Prostate gland (tissue), 2 donors: Measurements from ENCODE around the gene MARCHF2. TPM values are rescaled to one million over a fixed set of nuclear protein-coding genes. Genes with fewer than 3 reads are reported as not detected.
A peak's percentile ranks its signal among the peaks of the same experiment; 100 is the strongest.
"Not testable (repeated sequence)": the region's sequence is repeated elsewhere in the genome, so short reads cannot be mapped to it uniquely, and the experiment has no call there.

Experiments
- DNase-seq: peaks from one replicate; pipeline ENCODE4 v3.0.0-alpha.2; 2019; ENCODE audit warnings: low spot score
- H3K27ac ChIP-seq, 2 donors: fragments of 200-600 bp; sonication (generic); 2 replicates each; pipeline ENCODE4 v1.5.1; 2017 to 2019
- H3K27me3 ChIP-seq: fragments of 200-600 bp; sonication (generic); replicated peaks from 2 replicates; pipeline ENCODE4 v1.5.1; 2019; ENCODE audit not compliant: insufficient read depth
- H3K36me3 ChIP-seq, 2 donors: fragments of 200-600 bp; sonication (generic); 1 replicate in 1 of 2; 2 replicates in 1 of 2; pipeline versions ENCODE4 v1.5.1 to v1.8.1; 2017 to 2019
- H3K4me1 ChIP-seq: fragments of 200-600 bp; sonication (generic); replicated peaks from 2 replicates; pipeline ENCODE4 v1.5.1; 2019
- H3K4me3 ChIP-seq, 2 donors: fragments of 200-600 bp; sonication (generic); 2 replicates each; pipeline ENCODE4 v1.5.1; 2017 to 2019
- H3K9me3 ChIP-seq: fragments of 200-600 bp; sonication (generic); 2 replicates; pipeline ENCODE4 v1.5.1; 2017
- POLR2A ChIP-seq: fragments of 450-650 bp; IDR thresholded peaks from one replicate; pipeline ENCODE4 v1.6.1; 2016; ENCODE audit warnings: antibody characterized with exemption, mild to moderate bottlenecking
- POLR2AphosphoS5 ChIP-seq: sonication (generic); formaldehyde crosslinking; IDR thresholded peaks from one replicate; pipeline ENCODE4 v1.6.1; 2017; ENCODE audit warnings: antibody characterized with exemption
- WGBS: methylation state at CpG from one replicate; pipeline ENCODE4 v1.1.5; 2018; 5-methylcytosine and 5-hydroxymethylcytosine counted together
- intact Hi-C: fragments of 100-400 bp; cut with DNase I; formaldehyde crosslinking; loops from one replicate; pipeline ENCODE4 v1.14.2; 2022
- total RNA-seq, 2 donors: library from RNA; depleted of rRNA; stranded (reverse); fragments of >200 nt; gene quantifications; one replicate each; pipeline ENCODE4 v1.1.0, GENCODE V29; 2016
- TF ChIP-seq, protein P1 (sequence below), 4 experiments: fragments of 200-600 bp in 2 of 4; fragments of 450-650 bp in 2 of 4; sonication (generic) in 2 of 4; IDR thresholded peaks; 1 replicate in 3 of 4; 2 replicates in 1 of 4; pipeline ENCODE4 v1.5.1; 2016 to 2019; ENCODE audit warnings: antibody characterized with exemption in 4 of 4, mild to moderate bottlenecking in 2 of 4, moderate library complexity in 2 of 4

Gene MARCHF2
- total RNA-seq, 2 donors from 2014 or later = 119 to 163 TPM

DNA sequence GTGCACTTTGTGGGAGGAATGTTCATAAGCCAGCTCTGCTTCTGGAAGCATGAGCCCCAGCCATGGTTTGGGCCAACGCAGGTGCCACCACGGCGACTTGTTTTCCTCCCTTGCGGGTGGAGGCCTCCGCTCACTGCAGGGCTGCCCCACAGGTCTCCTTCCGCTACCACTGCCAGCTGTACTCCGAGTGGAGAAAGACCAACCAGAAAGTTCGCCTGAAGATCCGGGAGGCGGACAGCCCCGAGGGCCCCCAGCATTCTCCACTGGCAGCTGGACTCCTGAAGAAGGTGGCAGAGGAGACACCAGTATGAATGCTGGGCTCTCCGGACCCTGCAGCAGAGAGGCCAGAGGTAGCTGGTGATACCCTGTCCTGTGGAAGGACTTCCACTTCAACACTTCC is 25.1 kb downstream of the MARCHF2 start:
- Histone ChIP-seq H3K36me3 (no peaks in the 10 kb centered on the region), H3K9me3 (no peaks in the 10 kb centered on the region), H3K27ac (no peak overlapping the region), H3K4me1 (no peaks in the 10 kb centered on the region), H3K4me3 (no peak overlapping the region), H3K27me3 (no peaks in the 10 kb centered on the region)
- intact Hi-C loops = no loop called here
- WGBS = 96% methylated on average over 12 of the region's 12 CpGs
- TF ChIP-seq, protein P1, sequence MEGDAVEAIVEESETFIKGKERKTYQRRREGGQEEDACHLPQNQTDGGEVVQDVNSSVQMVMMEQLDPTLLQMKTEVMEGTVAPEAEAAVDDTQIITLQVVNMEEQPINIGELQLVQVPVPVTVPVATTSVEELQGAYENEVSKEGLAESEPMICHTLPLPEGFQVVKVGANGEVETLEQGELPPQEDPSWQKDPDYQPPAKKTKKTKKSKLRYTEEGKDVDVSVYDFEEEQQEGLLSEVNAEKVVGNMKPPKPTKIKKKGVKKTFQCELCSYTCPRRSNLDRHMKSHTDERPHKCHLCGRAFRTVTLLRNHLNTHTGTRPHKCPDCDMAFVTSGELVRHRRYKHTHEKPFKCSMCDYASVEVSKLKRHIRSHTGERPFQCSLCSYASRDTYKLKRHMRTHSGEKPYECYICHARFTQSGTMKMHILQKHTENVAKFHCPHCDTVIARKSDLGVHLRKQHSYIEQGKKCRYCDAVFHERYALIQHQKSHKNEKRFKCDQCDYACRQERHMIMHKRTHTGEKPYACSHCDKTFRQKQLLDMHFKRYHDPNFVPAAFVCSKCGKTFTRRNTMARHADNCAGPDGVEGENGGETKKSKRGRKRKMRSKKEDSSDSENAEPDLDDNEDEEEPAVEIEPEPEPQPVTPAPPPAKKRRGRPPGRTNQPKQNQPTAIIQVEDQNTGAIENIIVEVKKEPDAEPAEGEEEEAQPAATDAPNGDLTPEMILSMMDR (IDR thresholded peaks at IDR 0.05) = no peak
- TF ChIP-seq POLR2A = no peak
- no peak for TF ChIP-seq POLR2AphosphoS5
- no peak for DNase-seq

DNA sequence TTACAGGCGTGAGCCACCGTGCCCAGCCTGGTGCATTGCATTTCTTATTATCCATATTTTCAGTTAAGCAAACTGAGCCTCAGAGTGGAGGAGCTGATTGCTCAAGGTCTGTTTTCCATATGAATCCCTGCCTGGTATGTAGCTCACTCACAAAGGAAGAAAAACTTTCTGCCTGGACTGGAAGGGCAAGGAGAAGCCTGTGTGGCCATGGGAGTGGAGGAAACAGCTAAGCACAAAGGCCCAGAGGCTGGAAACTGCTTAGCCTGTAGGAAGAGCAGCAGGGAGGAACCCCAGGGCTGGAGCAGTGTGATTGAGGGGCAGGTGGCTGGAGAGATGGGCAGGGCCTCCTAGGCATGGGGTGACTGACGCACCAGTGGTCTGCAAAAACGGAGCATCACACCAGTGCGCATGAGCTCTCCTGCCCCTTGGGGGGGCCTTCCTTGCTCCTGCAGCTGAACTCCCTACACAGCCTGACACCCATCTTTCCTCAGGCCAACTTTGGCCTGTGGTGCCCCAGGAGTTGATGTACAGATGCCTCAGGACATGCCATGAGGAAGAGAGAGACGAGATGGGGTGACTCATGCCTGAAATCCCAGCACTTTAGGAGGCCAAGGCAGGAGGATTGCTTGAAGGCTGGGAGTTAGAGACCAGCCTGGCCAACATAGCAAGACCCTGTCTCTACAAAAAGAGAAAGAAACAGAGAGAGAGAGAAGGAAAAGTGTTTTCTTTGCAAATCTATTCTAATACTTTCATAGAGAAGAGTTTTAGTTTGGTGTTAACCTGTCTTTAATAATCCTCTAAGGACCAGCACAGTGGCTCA is 28.8 kb downstream of the MARCHF2 start:
- WGBS = 89% methylated on average over 6 of the region's 6 CpGs
- TF ChIP-seq POLR2A = no peak
- no peak for TF ChIP-seq POLR2AphosphoS5
- TF ChIP-seq, protein P1 (IDR thresholded peaks at IDR 0.05) = no peak
- Histone ChIP-seq H3K27me3 (no peaks in the 10 kb centered on the region), H3K36me3 (no peaks in the 10 kb centered on the region), H3K4me1 (peaks cover 7% of the 10 kb centered on the region), H3K9me3 (no peaks in the 10 kb centered on the region), H3K4me3 (no peak overlapping the region), H3K27ac (no peak overlapping the region)
- no peak for DNase-seq
- intact Hi-C loops = no loop called here

DNA sequence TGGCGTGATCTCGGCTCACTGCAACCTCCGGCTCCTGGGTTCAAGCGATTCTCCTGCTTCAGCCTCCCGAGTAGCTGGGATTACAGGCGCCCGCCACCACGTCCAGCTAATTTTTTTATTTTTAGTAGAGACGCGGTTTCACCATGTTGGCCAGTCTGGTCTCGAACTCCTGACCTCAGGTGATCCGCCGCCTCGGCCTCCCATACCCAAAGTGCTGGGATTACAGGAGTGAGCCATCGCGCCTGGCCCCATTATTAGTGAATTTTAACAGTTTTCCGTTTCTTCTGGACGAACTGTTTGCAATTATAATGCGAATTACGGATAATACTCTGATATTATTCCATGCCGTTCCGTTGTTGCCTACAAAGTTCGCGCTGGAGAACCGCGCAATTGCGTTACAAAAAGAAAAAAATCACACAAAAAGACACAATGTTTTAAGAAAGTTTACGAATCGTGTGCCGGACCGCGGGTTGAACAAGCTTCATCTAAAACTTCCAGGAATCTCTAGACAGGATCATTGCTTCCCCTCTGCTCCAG is 31.1 kb downstream of the MARCHF2 start:
- not testable (repeated sequence) for DNase-seq, H3K9me3 ChIP-seq, H3K27me3 ChIP-seq, H3K36me3 ChIP-seq
- Histone ChIP-seq H3K4me1 (peaks cover 17% of the 10 kb centered on the region), H3K27ac (peak overlapping the region; percentile 95 to 98), H3K4me3 (peak overlapping the region; percentile 84 to 100)
- intact Hi-C loops = loop anchor here (2.0 kb wide), 1 partner anchor 31 kb away; the partner anchor contains the start of gene MARCHF2
- 30% methylated on average over 32 of the region's 32 CpGs for WGBS

DNA sequence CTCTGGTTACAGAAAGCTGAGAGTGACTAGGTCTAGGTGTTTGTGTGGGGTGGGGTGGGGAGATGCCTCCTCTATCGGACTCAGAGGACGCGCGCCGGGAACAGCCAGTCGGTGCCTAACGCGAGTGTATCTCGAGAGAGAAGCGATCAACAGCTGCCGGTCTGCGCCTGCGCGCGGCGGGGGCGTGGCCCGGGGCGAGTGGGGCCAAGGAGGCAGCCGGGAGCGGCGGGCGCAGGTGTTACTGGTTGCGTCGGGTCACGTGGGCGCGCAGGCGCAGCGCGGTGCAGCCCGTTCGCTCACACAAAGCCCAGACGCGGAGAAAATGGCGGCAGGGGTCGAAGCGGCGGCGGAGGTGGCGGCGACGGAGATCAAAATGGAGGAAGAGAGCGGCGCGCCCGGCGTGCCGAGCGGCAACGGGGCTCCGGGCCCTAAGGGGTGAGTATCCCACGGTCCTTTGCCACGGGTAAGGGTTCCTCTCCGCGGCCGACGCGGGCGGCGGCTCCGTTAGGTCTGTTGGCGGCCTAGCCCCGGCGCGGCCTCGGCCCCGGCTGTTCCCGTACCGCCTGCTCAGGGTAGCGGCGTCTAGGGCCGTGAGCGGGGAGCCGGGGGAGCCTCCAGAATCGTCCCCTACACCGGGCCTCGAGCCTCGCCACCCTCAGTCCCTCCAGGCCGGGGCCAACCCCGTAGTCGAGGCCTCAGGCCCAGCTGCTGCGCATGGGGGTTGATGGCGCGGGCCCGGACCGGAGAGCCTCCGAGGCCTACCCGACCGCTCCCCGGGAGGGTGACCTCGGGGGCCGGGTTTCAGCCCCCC is 31.8 kb downstream of the MARCHF2 start, which contains the start of gene HNRNPM:
HNRNPM (plus strand) TSS at position 299 of the 811 bp plus-strand sequence; CDS start at position 323, 24 bp downstream.
- Histone ChIP-seq H3K4me3 (peak within 1 kb of the TSS; percentile 84 to 100), H3K4me1 (peaks cover 18% of the 10 kb centered on the region), H3K36me3 (no peaks in the 10 kb centered on the region), H3K9me3 (no peaks in the 10 kb centered on the region), H3K27me3 (no peaks in the 10 kb centered on the region), H3K27ac (peak within 1 kb of the TSS; percentile 95 to 98)
- DNase-seq = peak; percentile 100
- WGBS = under 1% methylated on average over 81 of the region's 93 CpGs
- intact Hi-C loops = loop anchor here (2.0 kb wide), 1 partner anchor 32 kb away; the partner anchor contains the start of gene MARCHF2
- peak; percentile 98 for TF ChIP-seq POLR2A
- TF ChIP-seq, protein P1 (IDR thresholded peaks at IDR 0.05) = peak in 1 of 4 experiments; percentile 1
- TF ChIP-seq POLR2AphosphoS5 = peak; percentile 87

DNA sequence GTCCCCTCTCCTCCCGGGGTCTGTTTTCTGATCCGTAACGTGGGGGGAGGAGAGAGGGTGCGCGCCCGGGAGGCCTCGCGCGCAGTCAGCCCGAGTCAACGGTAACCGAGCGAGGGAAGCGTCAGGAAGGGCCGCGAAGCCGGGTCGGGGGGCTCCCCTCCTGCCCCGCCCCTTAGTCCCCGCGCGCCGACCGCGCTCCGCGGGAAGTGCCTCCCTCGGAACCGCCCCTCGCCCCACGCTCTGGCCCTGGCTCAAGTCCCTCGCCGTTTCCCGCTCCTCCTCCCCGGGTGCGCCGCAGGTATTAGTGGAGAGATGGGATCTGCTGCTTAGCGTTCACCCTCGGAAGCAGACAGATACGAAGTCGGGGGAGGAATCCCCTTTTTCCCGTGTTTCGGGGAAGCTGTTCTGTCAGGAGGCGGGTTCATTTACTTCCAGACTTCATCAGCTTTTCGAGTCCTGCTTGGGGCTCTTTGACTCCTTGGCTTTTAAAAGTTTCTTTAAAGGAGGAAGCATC is 32.4 kb downstream of the MARCHF2 start:
- under 1% methylated on average over 27 of the region's 45 CpGs for WGBS
- no peaks in the 10 kb centered on the region for H3K27me3 ChIP-seq
- intact Hi-C loops = loop anchor here (2.0 kb wide), 1 partner anchor 33 kb away; the partner anchor contains the start of gene MARCHF2
- H3K36me3 ChIP-seq = no peaks in the 10 kb centered on the region
- peak overlapping the region; percentile 95 to 98 for H3K27ac ChIP-seq
- TF ChIP-seq POLR2AphosphoS5 (peak; percentile 37), POLR2A (no peak)
- peak; percentile 52 for DNase-seq
- peaks cover 18% of the 10 kb centered on the region for H3K4me1 ChIP-seq
- H3K4me3 ChIP-seq = peak overlapping the region; percentile 84 to 100
- no peaks in the 10 kb centered on the region for H3K9me3 ChIP-seq
